H9 (cell line): ENCODE measurements around the gene DPH7. TPM values are rescaled to one million over a fixed set of nuclear protein-coding genes. Genes with fewer than 3 reads are reported as not detected.

Experiments
- DNase-seq: peaks from one replicate; pipeline ENCODE4 v3.0.0-alpha.2; 2017
- H2AFZ ChIP-seq: one replicate; pipeline ENCODE4 v1.6.1; 2013; ENCODE audit warnings: mild to moderate bottlenecking, low read length, control low read depth, moderate library complexity
- H2AK5ac ChIP-seq: 2 replicates; pipeline ENCODE4 v1.6.1; 2013; ENCODE audit warnings: low read length, control low read depth, mixed read lengths; ENCODE audit not compliant: insufficient read length
- H2BK120ac ChIP-seq: one replicate; pipeline ENCODE4 v1.6.1; 2013; ENCODE audit warnings: low read depth, mild to moderate bottlenecking, low read length, control low read depth, inconsistent platforms; ENCODE audit not compliant: poor library complexity, severe bottlenecking
- H2BK12ac ChIP-seq: 2 replicates; pipeline ENCODE4 v1.6.1; 2013; ENCODE audit warnings: low read length, control low read depth, mixed read lengths, low read depth; ENCODE audit not compliant: insufficient read length
- H2BK15ac ChIP-seq: 2 replicates; pipeline ENCODE4 v1.6.1; 2013; ENCODE audit warnings: low read depth, low read length, control low read depth
- H2BK20ac ChIP-seq: one replicate; pipeline ENCODE4 v1.6.1; 2013; ENCODE audit warnings: low read depth, mild to moderate bottlenecking, low read length, control low read depth, inconsistent platforms; ENCODE audit not compliant: poor library complexity, severe bottlenecking
- H2BK5ac ChIP-seq: 2 replicates; pipeline ENCODE4 v1.6.1; 2013; ENCODE audit warnings: low read length, control low read depth, mixed read lengths; ENCODE audit not compliant: insufficient read length
- H3K14ac ChIP-seq: 2 replicates; pipeline ENCODE4 v1.6.1; 2013; ENCODE audit warnings: low read length, control low read depth; ENCODE audit not compliant: insufficient read depth
- H3K18ac ChIP-seq: 2 replicates; pipeline ENCODE4 v1.6.1; 2013; ENCODE audit warnings: low read depth, mild to moderate bottlenecking, mixed read lengths, low read length, control low read depth; ENCODE audit not compliant: insufficient read length
- H3K23ac ChIP-seq: 2 replicates; pipeline ENCODE4 v1.6.1; 2013; ENCODE audit warnings: low read length, control low read depth, mixed read lengths, low read depth; ENCODE audit not compliant: insufficient read length
- H3K23me2 ChIP-seq: 2 replicates; pipeline ENCODE4 v1.6.1; 2013; ENCODE audit warnings: low read depth, mild to moderate bottlenecking, mixed read lengths, low read length, control low read depth; ENCODE audit not compliant: insufficient read length, poor library complexity, severe bottlenecking
- H3K27ac ChIP-seq: 2 replicates; pipeline ENCODE4 v1.5.1; 2013; ENCODE audit warnings: low read length, control low read depth, mixed read lengths, low read depth; ENCODE audit not compliant: insufficient read length
- H3K27me3 ChIP-seq: 2 replicates; pipeline ENCODE4 v1.6.1; 2013; ENCODE audit warnings: low read length, control low read depth, inconsistent platforms; ENCODE audit not compliant: insufficient read depth
- H3K4ac ChIP-seq: 2 replicates; pipeline ENCODE4 v1.6.1; 2013; ENCODE audit warnings: low read depth, mild to moderate bottlenecking, control low read depth, inconsistent platforms, low read length, moderate library complexity
- H3K4me1 ChIP-seq: 2 replicates; pipeline ENCODE4 v1.6.1; 2013; ENCODE audit warnings: low read length, control low read depth, inconsistent platforms; ENCODE audit not compliant: insufficient read depth
- H3K4me2 ChIP-seq: 2 replicates; pipeline ENCODE4 v1.6.1; 2013; ENCODE audit warnings: low read length, control low read depth, mixed read lengths; ENCODE audit not compliant: insufficient read length, insufficient read depth
- H3K56ac ChIP-seq: 2 replicates; pipeline ENCODE4 v1.6.1; 2013; ENCODE audit warnings: low read depth, mild to moderate bottlenecking, mixed read lengths, low read length, control low read depth; ENCODE audit not compliant: insufficient read length
- H3K79me1 ChIP-seq: 2 replicates; pipeline ENCODE4 v1.6.1; 2013; ENCODE audit warnings: low read depth, mild to moderate bottlenecking, moderate library complexity, low read length, control low read depth, inconsistent platforms; ENCODE audit not compliant: insufficient read depth, poor library complexity, severe bottlenecking
- H3K79me2 ChIP-seq: 2 replicates; pipeline ENCODE4 v1.6.1; 2013; ENCODE audit warnings: low read length, control low read depth, inconsistent platforms; ENCODE audit not compliant: insufficient read depth
- H3K9ac ChIP-seq: 2 replicates; pipeline ENCODE4 v1.6.1; 2013; ENCODE audit warnings: low read length, control low read depth, mixed read lengths; ENCODE audit not compliant: insufficient read length; ENCODE audit errors: extremely low read depth
- H3K9me3 ChIP-seq: one replicate; pipeline ENCODE4 v1.6.1; 2013; ENCODE audit warnings: low read depth, low read length, inconsistent platforms; ENCODE audit not compliant: control insufficient read depth
- H3T11ph ChIP-seq: one replicate; pipeline ENCODE4 v1.6.1; 2013; ENCODE audit warnings: mild to moderate bottlenecking, low read length, control low read depth, inconsistent platforms
- H4K20me1 ChIP-seq: one replicate; pipeline ENCODE4 v1.6.1; 2013; ENCODE audit not compliant: control insufficient read depth, insufficient read length, insufficient read depth
- H4K5ac ChIP-seq: 2 replicates; pipeline ENCODE4 v1.6.1; 2013; ENCODE audit warnings: low read depth, mild to moderate bottlenecking, mixed read lengths, low read length, control low read depth; ENCODE audit not compliant: insufficient read length
- H4K8ac ChIP-seq: replicated peaks from 2 replicates; pipeline ENCODE4 v1.6.1; 2013; ENCODE audit warnings: low read length, control low read depth, mixed read lengths, low read depth; ENCODE audit not compliant: insufficient read length
- H4K91ac ChIP-seq: 2 replicates; pipeline ENCODE4 v1.6.1; 2013; ENCODE audit warnings: low read depth, mild to moderate bottlenecking, moderate library complexity, mixed read lengths, low read length, control low read depth; ENCODE audit not compliant: insufficient read length
- H3K27ac Mint-ChIP-seq, 3 experiments: 2 replicates in 2 of 3; 3 replicates in 1 of 3; pipeline ENCODE4 v1.8.0; 2020 to 2021; ENCODE audit warnings: mixed read lengths in 3 of 3, mild to moderate bottlenecking in 1 of 3, moderate library complexity in 1 of 3
- H3K27me3 Mint-ChIP-seq: 2 replicates; pipeline ENCODE4 v1.8.0; 2021; ENCODE audit warnings: low read depth, mild to moderate bottlenecking, moderate library complexity, mixed read lengths
- H3K36me3 Mint-ChIP-seq, 3 experiments: 2 replicates in 2 of 3; 3 replicates in 1 of 3; pipeline ENCODE4 v1.8.0; 2020 to 2021; ENCODE audit warnings: low read depth in 3 of 3, mixed read lengths in 3 of 3; ENCODE audit not compliant: insufficient read depth in 1 of 3
- H3K4me1 Mint-ChIP-seq, 2 experiments: 2 replicates each; pipeline ENCODE4 v1.8.0; 2020; ENCODE audit warnings: mixed read lengths in 2 of 2
- H3K4me3 Mint-ChIP-seq, 2 experiments: 2 replicates in 1 of 2; 3 replicates in 1 of 2; pipeline ENCODE4 v1.8.0; 2020 to 2021; ENCODE audit warnings: mild to moderate bottlenecking in 2 of 2, mixed read lengths in 2 of 2, moderate library complexity in 1 of 2
- H3K9me3 Mint-ChIP-seq, 2 experiments: 2 replicates in 1 of 2; 3 replicates in 1 of 2; pipeline ENCODE4 v1.8.0; 2020; ENCODE audit warnings: mild to moderate bottlenecking in 2 of 2, mixed read lengths in 2 of 2, moderate library complexity in 1 of 2
- WGBS: extraction: QIAGEN DNeasy Blood & Tissue Kit; methylation state at CpG from one replicate; pipeline ENCODE4 v1.1.7; 2013; ENCODE audit warnings: missing lambda C conversion rate, low lambda C conversion rate, mixed read lengths; ENCODE audit not compliant: insufficient read length; ENCODE audit errors: extremely low coverage; 5-methylcytosine and 5-hydroxymethylcytosine counted together
- total RNA-seq: library from RNA; stranded (reverse); gene quantifications from 2 replicates; pipeline ENCODE4 v1.2.1, GENCODE V29; 2021
- TF ChIP-seq, protein P1 (sequence below): fragments of 200-600 bp; sonication (generic); conservative IDR thresholded peaks from 3 replicates; pipeline ENCODE4 v1.8.0; 2021; ENCODE audit warnings: antibody characterized with exemption, mild to moderate bottlenecking

DPH7 gene
- total RNA-seq, 1 experiment from 2014 or later, result 51.3 TPM

DNA sequence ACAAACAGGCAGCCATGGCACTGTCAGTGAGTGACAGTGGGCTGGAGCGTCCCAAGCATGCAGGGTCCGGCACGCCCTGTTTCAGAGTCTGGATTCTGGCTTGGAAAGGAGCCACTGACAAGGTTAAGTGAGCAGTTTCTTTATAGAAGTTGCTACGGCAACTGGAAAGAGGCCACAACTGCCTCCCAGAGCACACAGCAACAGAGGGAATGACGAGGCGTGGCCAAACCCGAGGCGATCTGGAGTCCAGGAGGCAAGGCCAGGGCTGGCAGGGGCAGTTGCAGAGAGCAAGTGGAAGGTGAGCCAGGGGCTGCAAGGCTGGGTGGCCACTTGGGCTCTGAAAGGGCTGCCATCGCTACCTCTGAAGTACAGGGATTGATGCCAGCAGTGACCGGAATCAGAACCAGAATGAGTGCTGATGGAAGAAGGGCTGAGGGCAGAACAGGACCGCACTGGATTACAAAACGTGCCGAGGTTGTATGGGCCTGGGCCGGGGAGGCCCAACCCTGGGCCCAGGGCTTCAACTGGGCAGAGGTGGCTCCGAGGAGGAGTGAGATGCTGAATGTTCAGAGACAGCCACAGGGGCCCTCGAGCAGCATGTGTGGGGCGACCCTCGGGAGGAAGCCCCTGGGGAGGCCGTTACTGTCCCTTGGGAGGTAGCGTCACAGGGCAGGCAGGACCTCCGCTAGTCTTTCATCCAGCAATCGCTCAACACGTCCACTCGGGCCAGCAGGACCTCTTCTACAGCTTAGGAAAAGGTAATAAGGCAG lies 22.5 kb downstream of the DPH7 start:
- Histone ChIP-seq H2BK20ac (no peak overlapping the region), H2BK5ac (no peak overlapping the region), H3K18ac (no peak overlapping the region), H3K9ac (no peak overlapping the region), H2BK15ac (no peak overlapping the region), H4K8ac (no peak overlapping the region), H3K9me3 (no peaks in the 10 kb centered on the region), H3K23ac (no peak overlapping the region), H3K79me1 (no peaks in the 10 kb centered on the region), H3T11ph (no peak overlapping the region), H3K27me3 (no peaks in the 10 kb centered on the region), H4K91ac (no peak overlapping the region), H3K4me1 (no peaks in the 10 kb centered on the region), H4K20me1 (no peaks in the 10 kb centered on the region), H3K4me2 (no peak overlapping the region), H3K27ac (no peak overlapping the region), H3K56ac (no peak overlapping the region), H3K14ac (no peak overlapping the region), H2AFZ (no peak overlapping the region), H2BK120ac (no peak overlapping the region), H3K23me2 (peaks cover 6% of the 10 kb centered on the region), H3K4ac (no peak overlapping the region), H2AK5ac (no peak overlapping the region), H2BK12ac (no peak overlapping the region), H3K79me2 (no peaks in the 10 kb centered on the region), H4K5ac (no peak overlapping the region)
- 0 out of 7 replicates have a peak overlapping the region, but pooled peaks of 1 of the 3 experiments have one; percentile 68 for H3K27ac Mint-ChIP-seq
- peaks cover 0 to 4% of the 10 kb centered on the region in 2 experiments; a peak in 1 of 5 replicates for H3K9me3 Mint-ChIP-seq
- no peaks in the 10 kb centered on the region for H3K27me3 Mint-ChIP-seq
- H3K4me3 Mint-ChIP-seq, result no peak overlapping the region
- H3K4me1 Mint-ChIP-seq, result peaks cover 3 to 5% of the 10 kb centered on the region in 2 experiments; a peak in 3 of 4 replicates
- H3K36me3 Mint-ChIP-seq, result peaks cover 38 to 60% (median 57%) of the 10 kb centered on the region in 3 experiments
- no CpG with 5 or more reads among the region's 24 CpGs for WGBS
- TF ChIP-seq, protein P1, sequence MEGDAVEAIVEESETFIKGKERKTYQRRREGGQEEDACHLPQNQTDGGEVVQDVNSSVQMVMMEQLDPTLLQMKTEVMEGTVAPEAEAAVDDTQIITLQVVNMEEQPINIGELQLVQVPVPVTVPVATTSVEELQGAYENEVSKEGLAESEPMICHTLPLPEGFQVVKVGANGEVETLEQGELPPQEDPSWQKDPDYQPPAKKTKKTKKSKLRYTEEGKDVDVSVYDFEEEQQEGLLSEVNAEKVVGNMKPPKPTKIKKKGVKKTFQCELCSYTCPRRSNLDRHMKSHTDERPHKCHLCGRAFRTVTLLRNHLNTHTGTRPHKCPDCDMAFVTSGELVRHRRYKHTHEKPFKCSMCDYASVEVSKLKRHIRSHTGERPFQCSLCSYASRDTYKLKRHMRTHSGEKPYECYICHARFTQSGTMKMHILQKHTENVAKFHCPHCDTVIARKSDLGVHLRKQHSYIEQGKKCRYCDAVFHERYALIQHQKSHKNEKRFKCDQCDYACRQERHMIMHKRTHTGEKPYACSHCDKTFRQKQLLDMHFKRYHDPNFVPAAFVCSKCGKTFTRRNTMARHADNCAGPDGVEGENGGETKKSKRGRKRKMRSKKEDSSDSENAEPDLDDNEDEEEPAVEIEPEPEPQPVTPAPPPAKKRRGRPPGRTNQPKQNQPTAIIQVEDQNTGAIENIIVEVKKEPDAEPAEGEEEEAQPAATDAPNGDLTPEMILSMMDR, result no peak
- DNase-seq, result no peak
